Psoas muscle (tissue), 8 donors: ENCODE measurements around the gene RFXANK. TPM values are rescaled to one million over a fixed set of nuclear protein-coding genes. Genes with fewer than 3 reads are reported as not detected.
A peak's percentile ranks its signal among the peaks of the same experiment; 100 is the strongest.

ENCODE experiments used
- ATAC-seq, 4 donors: fragments of 200-7000 bp; cut with Tn5 transposase; one replicate each; pipeline ENCODE4 v1.9.1; 2020; ENCODE audit warnings: moderate library complexity in 3 of 4, mild to moderate bottlenecking in 2 of 4
- DNase-seq, 2 donors: peaks; one replicate each; pipeline ENCODE4 v3.0.0-alpha.2; 2020
- H3K27ac ChIP-seq: fragments of 200-600 bp; one replicate; pipeline ENCODE4 v1.8.0; 2022
- H3K27me3 ChIP-seq, 3 donors: fragments of 200-600 bp in 1 of 3; one replicate each; pipeline versions ENCODE4 v1.6.1 to v1.8.0; 2013 to 2022; ENCODE audit warnings: low read length in 2 of 3, mild to moderate bottlenecking in 2 of 3, moderate library complexity in 1 of 3; ENCODE audit not compliant: insufficient read depth in 3 of 3
- H3K36me3 ChIP-seq, 2 donors: fragments of 200-600 bp in 1 of 2; one replicate each; pipeline versions ENCODE4 v1.6.1 to v1.8.0; 2013 to 2022; ENCODE audit warnings: low read depth in 1 of 2, mild to moderate bottlenecking in 1 of 2, moderate library complexity in 1 of 2; ENCODE audit not compliant: insufficient read depth in 1 of 2
- H3K4me1 ChIP-seq: fragments of 200-600 bp; one replicate; pipeline ENCODE4 v1.8.0; 2022
- H3K4me3 ChIP-seq: fragments of 200-600 bp; one replicate; pipeline ENCODE4 v1.8.0; 2022; ENCODE audit warnings: mild to moderate bottlenecking
- H3K9me3 ChIP-seq: fragments of 200-600 bp; one replicate; pipeline ENCODE4 v1.8.0; 2022
- CTCF ChIP-seq: fragments of 200-600 bp; IDR thresholded peaks from one replicate; pipeline ENCODE4 v1.8.0; 2022; ENCODE audit warnings: antibody characterized with exemption
- WGBS, 3 donors: extraction: QIAGEN DNeasy Blood & Tissue Kit; methylation state at CpG; one replicate each; pipeline versions ENCODE4 v1.1.6 to v1.1.7; 2013; 5-methylcytosine and 5-hydroxymethylcytosine counted together
- intact Hi-C, 2 donors: fragments of 100-400 bp; cut with DNase I; formaldehyde crosslinking; loops; one replicate each; pipeline versions ENCODE4 v1.11.0 to v1.14.2; 2022
- polyA plus RNA-seq, 3 donors: library from polyadenylated mRNA; stranded (reverse); fragments of 200-250 nt; gene quantifications; one replicate each; pipeline ENCODE4 v1.2.3, GENCODE V29; 2013
- total RNA-seq, 4 donors: library from RNA; stranded (reverse); fragmentation: NEBNext Ultra II Directional in 2 of 4; extraction: Animal tissue kit (Norgen Biotek cat#: 25700) in 2 of 4; gene quantifications; one replicate each; pipeline versions ENCODE4 v1.2.1 to v1.2.4, GENCODE V29; 2021 to 2023
- donor health status: healthy with polysubstance abuse.
- donor health status: DM: no; HTN: no; CAD: no; lungs with moderate emphysema.
- donor health status: Bipolar disorder and iron deficiency.
- donor health status: healthy.
- donor health status: DM: yes; HTN: yes; CAD: no.
- donor health status: DM: no; HTN: no; CAD: no.
- donor health status: DM: no; HTN: no; CAD: no.
- donor health status: DM: yes; HTN: yes; CAD: no.

RFXANK gene
- total and polyA plus RNA-seq, 7 donors, result 33.3 to 64.9 (median 50.8) TPM

GRCh38 chr19:19152668-19153384, 39.2 kb upstream of the RFXANK start:
- DNase-seq (no peak), ATAC-seq (no peak)
- no peak for TF ChIP-seq CTCF
- Histone ChIP-seq H3K27me3 (no peaks in the 10 kb centered on the region), H3K4me1 (no peaks in the 10 kb centered on the region), H3K9me3 (no peaks in the 10 kb centered on the region), H3K27ac (no peak overlapping the region), H3K36me3 (peaks cover 0 to 5% of the 10 kb centered on the region in 2 donors), H3K4me3 (no peak overlapping the region)
- intact Hi-C loops, result no loop called here
- 75 to 76% (median 76%) methylated on average over 12 to 13 of the region's 13 CpGs for WGBS, 3 donors

DNA sequence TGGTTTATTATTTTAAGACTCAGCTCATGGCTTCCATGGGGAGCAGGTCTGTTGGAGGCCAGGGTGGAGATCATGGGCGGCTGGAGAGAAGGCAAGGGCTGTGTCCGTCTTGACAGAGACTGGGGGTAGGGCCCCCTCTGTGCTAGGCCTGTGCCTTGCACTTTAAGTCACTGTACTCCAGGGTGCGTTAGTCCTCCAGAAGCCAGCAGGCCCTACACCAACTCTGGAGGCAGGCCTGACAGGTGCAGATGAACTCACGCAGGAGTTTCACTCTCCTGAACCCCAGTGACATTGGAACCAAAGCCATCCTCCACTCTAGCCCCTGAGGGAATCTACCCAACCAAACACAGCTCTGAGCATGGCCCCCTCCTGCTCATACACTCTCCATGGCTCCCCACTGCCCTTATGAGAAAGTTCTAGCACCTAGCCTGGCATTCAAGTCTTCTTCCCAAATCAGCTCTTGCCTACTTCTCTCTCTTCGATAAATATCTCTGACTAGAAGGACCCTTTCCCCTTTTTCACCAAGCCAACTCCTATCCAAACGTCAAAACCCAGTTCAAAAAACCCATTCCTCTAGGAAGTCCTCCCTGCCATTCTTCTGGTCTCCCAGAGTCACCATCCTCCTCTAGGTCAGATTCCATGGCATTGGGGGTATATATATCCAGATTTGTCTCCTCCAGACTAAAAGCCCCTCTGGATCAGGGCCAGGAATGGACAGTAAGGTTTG, 37.1 kb upstream of the RFXANK start:
- Histone ChIP-seq H3K27ac (no peak overlapping the region), H3K4me1 (no peaks in the 10 kb centered on the region), H3K9me3 (no peaks in the 10 kb centered on the region), H3K36me3 (no peaks in the 10 kb centered on the region), H3K4me3 (no peak overlapping the region), H3K27me3 (no peaks in the 10 kb centered on the region)
- intact Hi-C loops, result no loop called here
- no peak for TF ChIP-seq CTCF
- ATAC-seq, result no peak
- no peak for DNase-seq
- 93 to 95% (median 93%) methylated on average over 6 of the region's 6 CpGs for WGBS, 3 donors

GRCh38 chr19:19155495-19156219, 36.4 kb upstream of the RFXANK start:
- no peaks in the 10 kb centered on the region for H3K36me3 ChIP-seq
- no peak for TF ChIP-seq CTCF
- ATAC-seq (peak in 1 of 4 donors; percentile 16), DNase-seq (no peak)
- H3K27me3 ChIP-seq, result no peaks in the 10 kb centered on the region
- no peaks in the 10 kb centered on the region for H3K4me1 ChIP-seq
- intact Hi-C loops, result no loop called here
- H3K4me3 ChIP-seq, result no peak overlapping the region
- 88 to 93% (median 92%) methylated on average over 10 of the region's 10 CpGs for WGBS, 3 donors
- no peaks in the 10 kb centered on the region for H3K9me3 ChIP-seq
- H3K27ac ChIP-seq, result no peak overlapping the region

DNA sequence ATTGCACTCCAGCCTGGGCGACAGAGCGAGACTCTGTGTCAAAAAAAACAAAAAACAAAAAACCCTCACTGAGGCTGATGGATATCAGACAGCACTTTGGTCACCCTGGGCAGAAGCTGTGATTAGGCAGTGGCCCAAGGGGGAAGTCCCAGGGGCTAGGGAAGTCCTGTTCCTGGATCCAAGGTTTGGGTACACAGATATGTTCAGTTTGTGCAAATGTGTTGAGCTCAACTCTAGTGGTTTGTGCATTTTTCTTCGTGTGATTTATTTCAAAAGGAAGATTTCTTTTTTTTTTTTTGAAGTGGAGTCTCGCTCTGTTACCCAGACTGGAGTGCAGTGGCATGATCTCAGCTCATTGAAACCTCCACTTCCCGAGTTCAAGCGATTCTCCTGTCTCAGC, 34.2 kb upstream of the RFXANK start:
- TF ChIP-seq CTCF, result no peak
- no peaks in the 10 kb centered on the region for H3K9me3 ChIP-seq
- 74 to 84% (median 78%) methylated on average over 5 to 6 of the region's 6 CpGs for WGBS, 3 donors
- no peak overlapping the region for H3K4me3 ChIP-seq
- ATAC-seq (no peak), DNase-seq (no peak)
- H3K4me1 ChIP-seq, result no peaks in the 10 kb centered on the region
- no peaks in the 10 kb centered on the region for H3K36me3 ChIP-seq
- H3K27me3 ChIP-seq, result no peaks in the 10 kb centered on the region
- intact Hi-C loops, result no loop called here
- H3K27ac ChIP-seq, result no peak overlapping the region
